Suprapubic skin (tissue), 4 donors: Measurements from ENCODE around the gene PTGER1.

Experiments used
- EP300 ChIP-seq: sonication (generic); formaldehyde crosslinking; IDR thresholded peaks from one replicate; pipeline ENCODE4 v1.6.1; 2017; ENCODE audit warnings: antibody characterized with exemption
- POLR2A ChIP-seq, 2 donors: fragments of 450-650 bp; IDR thresholded peaks; one replicate each; pipeline ENCODE4 v1.6.1; 2017; ENCODE audit warnings: antibody characterized with exemption in 2 of 2, mild to moderate bottlenecking in 2 of 2, moderate library complexity in 2 of 2
- POLR2AphosphoS5 ChIP-seq, 3 donors: sonication (generic); formaldehyde crosslinking; IDR thresholded peaks; one replicate each; pipeline ENCODE4 v1.6.1; 2017; ENCODE audit warnings: antibody characterized with exemption in 3 of 3
- TF ChIP-seq, protein P1 (sequence below), 2 donors: fragments of 200-600 bp in 1 of 2; fragments of 450-650 bp in 1 of 2; sonication (generic) in 1 of 2; IDR thresholded peaks; one replicate each; pipeline ENCODE4 v1.5.1; 2016 to 2019; ENCODE audit warnings: antibody characterized with exemption in 2 of 2, mild to moderate bottlenecking in 1 of 2, moderate library complexity in 1 of 2

DNA sequence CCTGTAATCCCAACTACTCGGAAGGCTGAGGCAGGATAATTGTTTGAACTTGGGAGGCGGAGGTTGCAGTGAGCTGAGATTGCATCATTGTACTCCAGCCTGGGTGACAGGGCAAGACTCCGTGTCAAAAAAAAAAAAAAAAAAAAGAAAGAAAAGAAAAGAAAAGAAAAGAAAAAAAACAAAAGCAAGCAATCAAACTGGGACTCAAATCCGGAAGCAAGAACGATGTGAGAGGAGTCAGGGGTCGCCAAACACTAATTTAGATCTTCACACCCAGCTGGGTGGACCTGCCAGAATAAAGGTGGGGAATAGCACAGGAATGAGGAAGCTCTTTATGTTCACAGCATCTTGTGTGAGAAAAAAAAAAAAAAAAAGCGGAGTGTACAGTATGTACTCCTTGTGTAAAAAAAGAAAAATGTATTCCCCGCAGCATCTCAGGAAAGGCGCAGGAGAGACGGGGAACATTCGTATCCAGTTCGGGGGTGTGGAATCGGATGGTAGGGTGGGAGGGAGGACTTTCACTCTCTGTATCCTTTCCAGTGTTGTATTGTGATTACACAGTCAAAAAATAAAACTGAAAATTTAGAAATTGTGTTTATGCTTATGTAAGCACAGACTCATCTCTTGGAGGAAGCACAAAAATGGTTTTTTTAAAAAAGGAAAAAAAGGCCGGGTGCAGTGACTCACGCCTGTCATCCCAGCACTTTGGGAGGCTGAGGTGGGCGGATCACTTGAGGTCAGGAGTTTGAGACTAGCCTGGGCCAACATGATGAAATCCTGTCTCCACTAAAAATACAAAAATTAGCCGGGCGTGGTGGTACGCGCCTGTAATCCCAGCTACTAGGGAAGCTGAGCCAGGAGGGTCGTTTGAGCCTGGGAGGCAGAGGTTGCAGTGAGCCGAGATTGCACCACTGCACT is 35.4 kb upstream of the PTGER1 start:
- no peak for TF ChIP-seq POLR2A (IDR thresholded peaks at IDR 0.05)
- TF ChIP-seq, protein P1, sequence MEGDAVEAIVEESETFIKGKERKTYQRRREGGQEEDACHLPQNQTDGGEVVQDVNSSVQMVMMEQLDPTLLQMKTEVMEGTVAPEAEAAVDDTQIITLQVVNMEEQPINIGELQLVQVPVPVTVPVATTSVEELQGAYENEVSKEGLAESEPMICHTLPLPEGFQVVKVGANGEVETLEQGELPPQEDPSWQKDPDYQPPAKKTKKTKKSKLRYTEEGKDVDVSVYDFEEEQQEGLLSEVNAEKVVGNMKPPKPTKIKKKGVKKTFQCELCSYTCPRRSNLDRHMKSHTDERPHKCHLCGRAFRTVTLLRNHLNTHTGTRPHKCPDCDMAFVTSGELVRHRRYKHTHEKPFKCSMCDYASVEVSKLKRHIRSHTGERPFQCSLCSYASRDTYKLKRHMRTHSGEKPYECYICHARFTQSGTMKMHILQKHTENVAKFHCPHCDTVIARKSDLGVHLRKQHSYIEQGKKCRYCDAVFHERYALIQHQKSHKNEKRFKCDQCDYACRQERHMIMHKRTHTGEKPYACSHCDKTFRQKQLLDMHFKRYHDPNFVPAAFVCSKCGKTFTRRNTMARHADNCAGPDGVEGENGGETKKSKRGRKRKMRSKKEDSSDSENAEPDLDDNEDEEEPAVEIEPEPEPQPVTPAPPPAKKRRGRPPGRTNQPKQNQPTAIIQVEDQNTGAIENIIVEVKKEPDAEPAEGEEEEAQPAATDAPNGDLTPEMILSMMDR (IDR thresholded peaks at IDR 0.05), result no peak
- TF ChIP-seq POLR2AphosphoS5 (IDR thresholded peaks at IDR 0.05), result peak in 1 of 3 donors; percentile 51
- TF ChIP-seq EP300, result no peak
